Neural crest cell (in vitro differentiated cells): ENCODE measurements around the gene GLIS1. TPM values are rescaled to one million over a fixed set of nuclear protein-coding genes. Genes with fewer than 3 reads are reported as not detected.

Experiments used
- DNase-seq: peaks from one replicate; pipeline ENCODE4 v3.0.0; 2021; ENCODE audit warnings: low read depth, mixed read lengths, low spot score
- H3K27ac Mint-ChIP-seq: one replicate; pipeline ENCODE4 v1.8.0; 2021; ENCODE audit warnings: mild to moderate bottlenecking, mixed read lengths; ENCODE audit not compliant: unreplicated experiment
- H3K27me3 Mint-ChIP-seq: 2 replicates; pipeline ENCODE4 v1.8.0; 2021; ENCODE audit warnings: low read depth, mild to moderate bottlenecking, mixed read lengths
- H3K36me3 Mint-ChIP-seq: 2 replicates; pipeline ENCODE4 v1.8.0; 2021; ENCODE audit warnings: low read depth, mild to moderate bottlenecking, mixed read lengths
- H3K4me1 Mint-ChIP-seq: 2 replicates; pipeline ENCODE4 v1.8.0; 2021; ENCODE audit warnings: mixed read lengths
- H3K4me3 Mint-ChIP-seq: one replicate; pipeline ENCODE4 v1.8.0; 2021; ENCODE audit warnings: mild to moderate bottlenecking, mixed read lengths
- H3K9me3 Mint-ChIP-seq: 2 replicates; pipeline ENCODE4 v1.8.0; 2021; ENCODE audit warnings: mixed read lengths
- total RNA-seq: library from RNA; stranded (reverse); gene quantifications from 2 replicates; pipeline ENCODE4 v1.2.1, GENCODE V29; 2021
- TF ChIP-seq, protein P1 (sequence below): fragments of 200-600 bp; sonication (generic); conservative IDR thresholded peaks from 2 replicates; pipeline ENCODE4 v1.5.0; 2021; ENCODE audit warnings: antibody characterized with exemption, mild to moderate bottlenecking

The GLIS1 gene
- total RNA-seq, 1 donor from 2014 or later = not detected

DNA sequence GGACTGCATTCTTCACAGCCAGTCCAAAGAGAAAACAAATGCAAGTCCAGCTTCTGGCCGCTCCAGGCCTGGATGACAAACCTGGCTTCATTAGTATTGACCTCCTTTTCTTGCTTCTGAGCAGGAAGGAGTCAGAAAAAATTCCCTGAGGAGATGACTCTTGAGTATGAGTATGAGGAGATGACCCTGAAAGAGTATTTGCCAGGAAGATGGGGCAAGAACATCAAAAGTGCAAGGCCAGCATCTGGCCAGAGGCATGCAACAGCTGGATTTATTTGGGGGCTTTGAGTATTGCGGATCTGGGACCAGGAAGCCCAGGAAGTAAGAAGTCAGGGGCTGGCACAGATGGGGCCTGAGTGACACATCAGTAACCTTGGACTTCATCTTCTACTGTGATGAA, 113.9 kb downstream of the GLIS1 start:
- no peaks in the 10 kb centered on the region for H3K4me1 Mint-ChIP-seq
- no peak for DNase-seq
- no peak overlapping the region for H3K4me3 Mint-ChIP-seq
- no peaks in the 10 kb centered on the region for H3K9me3 Mint-ChIP-seq
- no peak overlapping the region for H3K27ac Mint-ChIP-seq
- TF ChIP-seq, protein P1, sequence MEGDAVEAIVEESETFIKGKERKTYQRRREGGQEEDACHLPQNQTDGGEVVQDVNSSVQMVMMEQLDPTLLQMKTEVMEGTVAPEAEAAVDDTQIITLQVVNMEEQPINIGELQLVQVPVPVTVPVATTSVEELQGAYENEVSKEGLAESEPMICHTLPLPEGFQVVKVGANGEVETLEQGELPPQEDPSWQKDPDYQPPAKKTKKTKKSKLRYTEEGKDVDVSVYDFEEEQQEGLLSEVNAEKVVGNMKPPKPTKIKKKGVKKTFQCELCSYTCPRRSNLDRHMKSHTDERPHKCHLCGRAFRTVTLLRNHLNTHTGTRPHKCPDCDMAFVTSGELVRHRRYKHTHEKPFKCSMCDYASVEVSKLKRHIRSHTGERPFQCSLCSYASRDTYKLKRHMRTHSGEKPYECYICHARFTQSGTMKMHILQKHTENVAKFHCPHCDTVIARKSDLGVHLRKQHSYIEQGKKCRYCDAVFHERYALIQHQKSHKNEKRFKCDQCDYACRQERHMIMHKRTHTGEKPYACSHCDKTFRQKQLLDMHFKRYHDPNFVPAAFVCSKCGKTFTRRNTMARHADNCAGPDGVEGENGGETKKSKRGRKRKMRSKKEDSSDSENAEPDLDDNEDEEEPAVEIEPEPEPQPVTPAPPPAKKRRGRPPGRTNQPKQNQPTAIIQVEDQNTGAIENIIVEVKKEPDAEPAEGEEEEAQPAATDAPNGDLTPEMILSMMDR = no peak
- no peaks in the 10 kb centered on the region for H3K36me3 Mint-ChIP-seq
- H3K27me3 Mint-ChIP-seq = no peaks in the 10 kb centered on the region

DNA sequence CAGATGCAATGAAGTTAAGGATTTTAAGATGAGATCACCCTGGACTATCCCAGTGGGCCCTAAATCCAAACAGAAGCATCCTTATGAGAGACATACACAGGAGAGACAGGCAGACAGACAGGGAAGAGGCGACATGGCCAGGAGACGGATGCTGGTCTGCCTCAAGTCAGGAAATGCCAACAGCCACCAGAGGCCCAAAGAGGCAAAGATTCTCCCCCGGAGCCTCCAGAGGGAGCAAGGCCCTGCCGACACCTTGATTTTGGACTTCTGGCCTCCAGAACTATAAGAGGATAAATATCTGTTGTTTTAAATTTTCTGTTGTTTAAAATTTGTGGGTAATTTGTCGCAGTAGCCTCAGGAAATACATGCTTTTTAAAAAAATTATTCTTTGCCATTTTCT, 116.4 kb downstream of the GLIS1 start:
- DNase-seq = no peak
- TF ChIP-seq, protein P1 = no peak
- Mint-ChIP-seq H3K27ac (no peak overlapping the region), H3K36me3 (no peaks in the 10 kb centered on the region), H3K9me3 (no peaks in the 10 kb centered on the region), H3K4me3 (no peak overlapping the region), H3K27me3 (no peaks in the 10 kb centered on the region), H3K4me1 (no peaks in the 10 kb centered on the region)

DNA sequence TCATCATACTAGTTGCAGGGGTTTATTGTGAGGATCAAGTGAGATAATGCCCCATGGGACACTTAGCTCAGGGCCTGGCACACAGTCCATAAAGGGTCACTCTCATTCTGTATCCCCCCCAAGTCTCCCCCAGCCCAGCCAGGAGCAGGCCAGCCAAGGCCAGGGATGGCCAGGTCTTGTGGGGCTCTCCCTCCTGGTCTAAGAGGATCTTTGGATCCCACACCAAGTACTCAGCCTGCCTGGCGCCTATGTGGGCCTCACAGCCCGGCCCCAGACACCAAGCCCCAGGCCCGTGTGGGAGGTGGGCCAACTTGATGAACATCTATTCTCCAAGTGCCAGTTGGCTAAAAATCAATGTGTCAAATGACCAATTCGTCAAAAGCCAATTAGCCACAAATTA, 117.8 kb downstream of the GLIS1 start:
- Mint-ChIP-seq H3K4me1 (no peaks in the 10 kb centered on the region), H3K36me3 (no peaks in the 10 kb centered on the region), H3K9me3 (no peaks in the 10 kb centered on the region), H3K4me3 (no peak overlapping the region), H3K27ac (no peak overlapping the region), H3K27me3 (no peaks in the 10 kb centered on the region)
- DNase-seq = no peak
- TF ChIP-seq, protein P1 = no peak

DNA sequence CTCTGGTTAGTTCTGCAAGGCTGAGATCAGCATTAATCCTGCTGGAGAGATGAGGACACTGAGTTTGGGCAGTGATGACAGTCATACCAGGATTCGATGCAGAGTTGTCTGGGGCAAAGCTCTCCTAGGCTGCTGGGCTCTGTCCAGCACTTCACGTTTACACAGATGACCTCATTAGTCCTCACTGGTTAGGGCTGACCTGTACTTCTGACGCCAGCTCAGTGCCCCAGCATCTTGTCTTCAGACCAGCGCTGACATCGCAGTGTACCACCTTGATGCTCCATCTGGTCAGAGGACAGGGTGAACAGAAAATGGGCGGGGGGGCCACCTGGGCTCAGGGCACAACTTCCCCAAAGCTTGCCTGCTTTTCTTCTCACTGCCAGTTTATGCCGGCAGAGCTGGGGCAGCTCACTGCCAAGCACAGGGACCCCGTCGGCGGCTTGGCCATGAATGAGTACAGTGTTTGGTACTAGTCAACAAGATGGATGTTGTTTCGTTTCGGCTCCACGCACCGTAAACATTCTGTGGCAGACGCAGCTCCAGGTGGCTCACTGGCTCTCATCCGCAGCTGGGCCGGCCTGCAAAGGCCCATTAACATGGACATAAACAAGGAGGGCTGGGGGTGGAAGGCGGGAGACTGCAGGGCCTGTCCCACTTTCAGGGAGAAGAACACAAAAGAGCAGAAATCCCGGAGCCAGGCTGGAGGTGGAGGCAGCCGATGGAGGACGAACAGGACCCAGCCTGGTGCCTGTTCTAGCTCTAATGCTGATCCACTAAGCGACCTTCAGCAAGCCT, 118.7 kb downstream of the GLIS1 start:
- H3K27ac Mint-ChIP-seq = no peak overlapping the region

DNA sequence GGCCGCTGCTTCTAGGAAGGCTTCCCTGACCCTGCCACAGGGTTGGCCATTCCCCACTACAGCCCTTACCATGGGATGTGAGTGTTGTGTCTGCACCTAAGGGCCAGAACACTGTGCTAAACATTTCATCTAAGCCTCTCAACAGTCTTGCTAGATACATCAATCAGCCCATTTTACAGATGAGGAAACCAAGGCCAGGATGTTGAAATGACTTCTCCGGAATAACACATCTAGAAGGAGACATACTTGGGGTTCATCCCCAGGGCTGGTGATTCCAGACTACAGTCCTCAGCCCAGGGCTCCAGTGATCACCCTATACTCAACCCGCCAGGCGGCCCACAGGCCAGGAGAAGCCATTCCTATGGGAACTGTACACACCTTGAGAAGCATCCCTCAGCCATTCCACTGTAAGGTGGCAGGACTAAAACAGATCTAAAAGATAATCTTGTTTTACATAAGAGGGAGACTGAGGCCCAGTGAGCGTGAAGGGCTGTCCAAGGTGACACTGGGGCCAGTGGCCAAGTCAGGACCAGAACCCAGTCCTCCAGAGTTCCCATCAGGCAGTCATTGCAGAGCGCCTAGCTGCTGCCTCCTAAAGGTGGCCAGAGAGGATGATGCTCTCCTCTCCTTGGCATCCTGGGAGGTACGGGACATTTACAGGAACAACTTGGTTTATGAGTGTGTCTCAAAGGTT, 119.5 kb downstream of the GLIS1 start:
- Mint-ChIP-seq H3K36me3 (no peaks in the 10 kb centered on the region), H3K9me3 (no peaks in the 10 kb centered on the region), H3K27me3 (no peaks in the 10 kb centered on the region), H3K4me1 (no peaks in the 10 kb centered on the region), H3K4me3 (no peak overlapping the region), H3K27ac (no peak overlapping the region)
- TF ChIP-seq, protein P1 = no peak
- DNase-seq = no peak

More for the DNA sequence above, 118.7 kb downstream of the GLIS1 start:
- no peaks in the 10 kb centered on the region for H3K27me3 Mint-ChIP-seq
- no peak for DNase-seq
- TF ChIP-seq, protein P1 = no peak
- H3K4me3 Mint-ChIP-seq = no peak overlapping the region
- no peaks in the 10 kb centered on the region for H3K9me3 Mint-ChIP-seq
- no peaks in the 10 kb centered on the region for H3K36me3 Mint-ChIP-seq
- no peaks in the 10 kb centered on the region for H3K4me1 Mint-ChIP-seq
